ENCODE data around the gene CC2D1B. TPM values are rescaled to one million over a fixed set of nuclear protein-coding genes. Genes with fewer than 3 reads are reported as not detected.

Gene CC2D1B
- total RNA-seq, 2 experiments from 2014 or later = 49.9 to 53.3 TPM

- Mint-ChIP-seq H3K36me3 (no peaks in the 10 kb centered on the region), H3K4me1 (no peaks in the 10 kb centered on the region), H3K9me3 (ENCODE audit: low read depth) (no peaks in the 10 kb centered on the region), H3K27ac (no peak overlapping the region), H3K27me3 (no peaks in the 10 kb centered on the region), H3K4me3 (no peak overlapping the region)
- ATAC-seq (no peak), DNase-seq (no peak)
- CTCF ChIA-PET = interaction anchor here (1.5 kb wide), 1 partner anchor 12 kb away, joined by 7 read pairs; no protein-coding TSS in a partner anchor
Measured at GRCh38 chr1:52306227-52307006, 59.6 kb downstream of the CC2D1B start.

DNA sequence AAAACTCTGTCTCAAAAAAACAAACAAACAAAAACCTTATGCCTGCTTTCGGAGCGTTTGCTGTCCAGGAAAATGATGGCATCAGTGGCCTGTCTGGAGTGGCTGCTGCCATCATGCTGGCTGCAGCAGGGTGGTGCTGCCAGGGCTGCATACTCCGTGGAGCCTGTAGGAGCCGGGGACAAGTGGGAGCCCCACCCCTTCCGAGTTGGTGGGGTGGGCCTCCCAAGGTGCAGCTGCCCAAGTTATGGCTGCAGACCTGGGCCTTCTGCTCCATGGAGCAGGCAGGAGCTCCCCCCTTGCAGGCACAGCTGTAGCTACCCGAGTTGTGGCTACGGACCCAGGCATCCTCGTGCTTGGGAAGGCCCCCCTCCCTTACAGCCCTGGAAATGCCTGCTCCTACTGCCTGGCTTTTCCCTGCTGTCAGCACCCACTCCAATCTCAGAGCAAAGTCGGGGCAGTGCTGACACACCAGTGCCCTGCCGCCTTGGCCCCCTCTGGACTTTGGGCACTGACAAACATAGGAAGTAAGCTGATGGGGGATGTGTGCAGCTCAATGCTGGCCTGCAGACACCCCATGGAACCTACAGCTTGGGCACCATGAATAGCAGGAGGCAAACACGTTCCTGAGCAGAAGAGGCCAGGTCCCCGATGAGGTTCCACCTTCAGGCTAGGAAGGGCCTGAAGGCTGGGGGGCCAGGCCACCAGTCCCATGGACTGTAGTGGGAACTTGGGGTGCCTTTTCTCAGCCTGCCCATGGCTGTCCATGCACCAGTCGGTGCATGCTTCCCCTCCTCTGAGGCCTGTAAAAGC, 60.4 kb downstream of the CC2D1B start:
- no peaks in the 10 kb centered on the region for H3K36me3 Mint-ChIP-seq
- no peaks in the 10 kb centered on the region for H3K4me1 Mint-ChIP-seq
- no peaks in the 10 kb centered on the region for H3K27me3 Mint-ChIP-seq
- DNase-seq = no peak
- no peak overlapping the region for H3K27ac Mint-ChIP-seq
- CTCF ChIA-PET = interaction anchor here (1.1 kb wide), 1 partner anchor 9 kb away, joined by 4 read pairs; no protein-coding TSS in a partner anchor
- no peak overlapping the region for H3K4me3 Mint-ChIP-seq
- ATAC-seq = no peak
- H3K9me3 Mint-ChIP-seq (ENCODE audit: low read depth) = no peaks in the 10 kb centered on the region

Other genes starting within 250 kb of the CC2D1B start
- gene ZFYVE9, start 224.1 kb downstream of the CC2D1B start, total RNA-seq = under 1 TPM; 0.29 to 0.35 TPM
- gene ORC1, start 38.2 kb upstream of the CC2D1B start, total RNA-seq = 10 to 100 TPM; 40.5 to 42.2 TPM
- gene PRPF38A, start 38.4 kb upstream of the CC2D1B start, total RNA-seq = 10 to 100 TPM; 87.0 to 97.4 TPM
- gene TUT4, start 186.9 kb upstream of the CC2D1B start, total RNA-seq = 10 to 100 TPM; 60.4 to 76.5 TPM
- gene GPX7, start 236.2 kb upstream of the CC2D1B start, total RNA-seq = 10 to 100 TPM; 14.4 to 15.3 TPM